GM21515 (cell line): Measurements from ENCODE around the gene STARD10.
"Not testable (repeated sequence)": the region's sequence is repeated elsewhere in the genome, so short reads cannot be mapped to it uniquely, and the experiment has no call there.

Source experiments
- ATAC-seq: cut with Tn5 transposase; IDR thresholded peaks from one replicate; pipeline ENCODE4 v1.9.1; 2021; ENCODE audit not compliant: unreplicated experiment

Gene STARD10

GRCh38 chr11:72826191-72826941 lies 32.5 kb upstream of the STARD10 start:
- ATAC-seq: no peak

DNA sequence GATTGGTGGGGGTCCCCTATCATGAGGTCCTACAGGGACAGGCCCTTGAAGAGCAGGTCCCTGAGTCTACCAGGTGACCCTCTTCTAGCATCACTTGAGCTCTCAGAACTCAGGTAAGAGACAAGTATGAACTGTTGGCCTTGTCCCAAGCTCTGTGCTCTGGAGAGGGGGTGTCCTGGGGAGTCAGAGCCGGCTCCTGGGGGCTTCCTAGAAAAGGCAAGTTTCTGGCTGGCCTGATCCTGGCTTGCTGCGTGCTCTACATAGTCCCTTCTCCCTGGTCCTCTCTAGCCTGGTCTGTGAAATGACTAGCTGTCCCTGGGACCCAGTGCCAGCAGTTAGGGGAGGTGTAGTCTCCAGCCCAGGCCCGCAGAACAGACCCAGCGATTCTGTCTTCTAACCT lies 31.8 kb upstream of the STARD10 start:
- no peak for ATAC-seq

DNA sequence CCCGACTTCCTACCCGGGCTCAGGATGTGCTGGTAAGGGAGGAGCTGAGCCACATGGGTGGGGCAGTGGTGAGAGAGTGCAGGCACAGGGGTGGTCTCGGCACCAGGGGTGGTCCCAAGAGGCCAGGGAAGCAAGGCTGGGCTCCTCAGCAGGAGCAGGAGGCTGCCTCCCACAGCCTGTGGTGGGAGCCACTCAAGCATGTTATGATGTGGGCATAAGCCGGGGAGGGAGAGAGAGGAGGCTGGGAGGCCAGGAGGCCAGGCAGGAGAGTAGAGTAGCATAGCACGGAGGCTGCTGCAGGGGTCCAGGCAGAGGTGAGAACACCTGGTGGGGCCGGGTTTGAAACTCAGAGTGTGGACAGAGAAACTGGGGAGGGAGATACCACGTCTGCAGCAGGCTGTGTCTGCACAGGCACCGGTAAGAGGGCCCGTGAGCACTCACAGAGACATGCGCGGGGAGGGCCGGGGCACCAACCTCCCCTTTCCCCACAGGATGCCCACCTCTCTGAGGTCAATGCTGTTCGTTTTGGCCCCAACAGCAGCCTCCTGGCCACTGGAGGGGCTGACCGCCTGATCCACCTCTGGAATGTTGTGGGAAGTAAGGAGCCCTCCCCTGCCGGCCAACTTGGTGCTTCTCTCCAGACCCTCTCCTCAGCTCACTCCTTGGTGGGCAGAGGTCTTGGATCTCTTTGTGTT lies 31.1 kb upstream of the STARD10 start:
- no peak for ATAC-seq

DNA sequence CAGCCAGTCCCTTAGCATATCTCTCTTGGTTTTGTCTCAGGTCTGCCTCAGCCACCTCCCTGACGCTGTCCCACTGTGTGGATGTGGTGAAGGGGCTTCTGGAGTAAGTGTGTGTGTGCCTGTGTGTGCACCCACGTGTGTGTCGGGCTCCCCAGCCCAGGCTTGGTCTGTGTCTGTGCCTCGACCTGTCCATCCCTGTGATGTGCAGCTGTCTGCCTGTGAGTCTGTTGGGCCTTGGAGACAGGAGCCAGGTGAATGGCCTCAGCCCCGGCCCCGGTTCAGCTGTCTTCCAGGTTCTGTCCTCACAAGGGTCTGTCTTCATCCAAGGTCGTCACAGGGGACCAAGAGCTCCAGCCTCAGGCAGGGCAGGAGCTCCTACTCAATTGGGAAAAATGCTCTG lies 30.2 kb upstream of the STARD10 start:
- ATAC-seq: no peak

GRCh38 chr11:72823105-72823804 lies 29.4 kb upstream of the STARD10 start:
- ATAC-seq: no peak

- ATAC-seq: peak; percentile 54
Observed at GRCh38 chr11:72821920-72822799, 28.3 kb upstream of the STARD10 start.

DNA sequence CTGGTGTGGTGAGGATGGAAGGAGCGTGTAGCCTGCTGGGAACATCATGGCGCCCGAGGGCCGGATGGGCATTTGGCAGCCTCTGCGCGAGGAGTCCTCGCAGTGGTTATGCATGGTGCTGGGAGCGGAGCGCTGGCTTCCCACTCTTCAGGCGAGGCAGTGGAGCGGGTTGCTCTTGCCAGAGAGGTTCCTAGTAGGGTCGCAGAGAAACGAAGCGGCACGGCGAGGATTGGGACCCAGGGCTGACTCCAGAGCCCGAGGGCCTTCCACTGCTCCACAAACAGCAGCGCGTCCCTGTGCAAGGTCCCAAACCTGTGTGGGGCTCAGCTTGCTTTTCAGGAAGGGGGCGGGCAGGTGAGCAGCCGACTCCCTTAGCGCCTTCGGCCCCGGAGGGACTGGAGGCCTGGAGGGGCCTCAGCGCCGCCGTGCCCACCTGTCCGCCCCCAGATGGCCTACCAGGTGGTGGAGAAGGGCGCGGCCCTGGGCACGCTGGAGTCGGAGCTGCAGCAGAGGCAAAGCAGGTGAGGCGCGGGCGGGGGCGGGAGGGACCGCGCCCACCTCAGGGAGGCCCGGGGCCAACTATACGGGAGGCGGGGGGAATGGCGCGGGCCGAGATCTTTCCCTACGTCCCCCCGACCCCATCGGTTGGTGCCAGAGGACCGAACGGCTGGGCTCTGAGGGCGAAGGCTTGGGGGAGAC lies 27.5 kb upstream of the STARD10 start:
- ATAC-seq: no peak

DNA sequence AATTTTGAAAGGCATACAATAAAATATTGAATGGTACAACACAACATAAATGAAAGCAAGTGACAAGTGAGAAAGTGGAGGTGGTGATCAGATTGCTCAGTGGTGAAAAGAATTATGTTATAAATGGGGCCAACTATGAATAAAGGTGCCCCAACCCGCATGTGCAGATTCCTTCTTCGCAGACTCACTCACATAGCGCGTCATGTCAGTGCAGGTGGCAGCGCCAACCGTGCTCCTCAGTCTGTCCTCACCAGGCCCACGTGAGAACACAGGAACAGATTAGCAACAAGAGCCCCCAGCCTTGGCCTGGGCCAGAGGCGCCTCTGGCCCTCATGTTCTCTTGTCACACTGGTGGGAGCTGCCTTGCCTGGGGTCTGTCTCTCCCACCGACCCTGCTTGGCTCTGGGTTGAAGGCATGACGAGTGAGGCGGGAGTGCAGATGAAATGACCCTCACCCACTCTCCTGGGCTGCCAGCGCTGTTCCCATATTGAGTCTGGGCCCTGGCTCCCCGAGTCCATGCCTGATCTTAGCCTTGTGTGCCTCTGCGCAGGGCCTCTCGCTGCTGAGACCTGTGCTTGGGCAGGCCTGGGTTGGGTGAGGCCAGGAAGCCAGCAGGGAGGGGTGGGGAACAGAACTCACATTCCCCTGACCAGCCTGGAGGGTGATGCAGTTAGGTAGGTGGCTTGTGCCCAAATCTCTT lies 26.7 kb upstream of the STARD10 start:
- ATAC-seq: no peak

GRCh38 chr11:72818971-72819370 lies 25.1 kb upstream of the STARD10 start:
- no peak for ATAC-seq

DNA sequence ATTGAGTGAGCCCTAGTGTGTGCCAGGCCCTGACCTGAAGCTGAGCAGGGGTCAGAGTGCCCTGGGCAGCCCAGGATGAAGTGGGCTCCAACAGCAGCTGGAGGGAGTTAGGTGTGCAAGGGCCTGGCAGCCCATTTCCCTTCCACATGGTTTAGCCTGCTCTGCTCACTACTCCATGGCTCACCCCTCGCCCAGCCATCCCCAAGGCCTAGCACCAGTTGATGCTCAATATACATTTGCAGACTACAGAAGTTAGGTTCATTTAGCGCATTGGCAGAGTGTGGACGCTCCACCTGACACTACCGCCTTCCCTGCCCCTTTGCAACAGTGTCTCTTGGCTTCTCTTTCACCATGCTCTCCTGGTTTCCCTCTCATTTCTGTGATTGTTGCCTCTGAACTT lies 24.1 kb upstream of the STARD10 start:
- no peak for ATAC-seq

DNA sequence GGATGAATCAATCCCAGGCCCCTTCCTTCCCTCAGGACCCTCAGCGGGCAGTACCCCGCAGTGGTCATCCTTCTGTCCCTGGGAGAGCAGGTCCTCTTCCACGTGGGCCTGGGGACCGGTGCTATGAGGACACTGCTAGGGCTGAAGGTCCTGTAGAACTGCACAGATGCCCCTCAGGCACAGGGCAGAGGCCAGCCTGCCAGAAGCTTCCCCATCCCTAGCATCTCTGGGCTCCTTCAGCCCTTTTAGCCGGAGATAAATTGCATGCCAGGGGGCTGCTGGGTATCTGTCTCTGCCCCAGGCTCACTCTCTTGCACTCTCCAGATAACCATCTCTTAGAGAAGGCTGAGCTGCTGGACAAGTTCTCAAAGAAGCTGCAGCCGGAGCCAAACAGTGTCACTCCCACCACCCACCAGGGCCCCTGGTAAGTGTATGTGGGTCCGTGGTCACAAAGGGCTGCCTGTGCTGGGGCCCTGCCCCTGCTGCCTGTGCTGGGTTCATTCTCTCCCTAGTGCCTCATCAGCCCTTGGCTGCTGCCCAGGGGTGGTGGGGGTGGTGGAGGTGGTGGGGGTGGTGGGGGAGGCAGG lies 22.6 kb upstream of the STARD10 start:
- no peak for ATAC-seq

GRCh38 chr11:72815110-72815618 lies 21.3 kb upstream of the STARD10 start:
- peak; percentile 2 for ATAC-seq

GRCh38 chr11:72814286-72815109 lies 20.7 kb upstream of the STARD10 start, which contains the start of gene ATG16L2:
TSS of gene ATG16L2 (plus strand) at chr11:72814411. CDS start at chr11:72814446, 35 bp downstream.
- ATAC-seq: peak; percentile 43

- peak; percentile 42 for ATAC-seq
Observed at GRCh38 chr11:72813740-72814285, 20.0 kb upstream of the STARD10 start.

GRCh38 chr11:72812967-72813739 lies 19.3 kb upstream of the STARD10 start:
- ATAC-seq: peak; percentile 29

- no peak for ATAC-seq
Observed at GRCh38 chr11:72812604-72812966, 18.7 kb upstream of the STARD10 start.

DNA sequence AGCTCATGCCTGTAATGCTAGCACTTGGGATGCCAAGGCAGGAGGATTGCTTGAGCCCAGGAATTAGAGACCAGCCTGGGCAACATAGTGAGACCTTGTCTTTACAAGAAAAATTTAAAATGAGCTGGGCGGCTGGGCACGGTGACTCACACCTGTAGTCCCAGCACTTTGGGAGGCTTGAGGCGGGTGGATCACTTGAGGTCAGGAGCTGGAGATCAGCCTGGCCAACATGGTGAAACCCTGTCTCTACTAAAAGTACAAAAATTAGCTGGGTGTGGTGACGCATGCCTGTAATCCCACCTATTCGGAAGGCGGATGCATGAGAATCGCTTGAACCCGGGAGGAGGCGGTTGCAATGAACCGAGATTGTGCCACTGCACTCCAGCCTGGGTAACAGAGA lies 17.8 kb upstream of the STARD10 start:
- not testable (repeated sequence) for ATAC-seq
